NCI-H446 (cell line): ENCODE measurements around the gene TTC39A.

Source experiments
- DNase-seq, 2 experiments: peaks; one replicate each; lab custom pipeline; 2025; lab: John Stamatoyannopoulos, UW

Gene TTC39A

DNA sequence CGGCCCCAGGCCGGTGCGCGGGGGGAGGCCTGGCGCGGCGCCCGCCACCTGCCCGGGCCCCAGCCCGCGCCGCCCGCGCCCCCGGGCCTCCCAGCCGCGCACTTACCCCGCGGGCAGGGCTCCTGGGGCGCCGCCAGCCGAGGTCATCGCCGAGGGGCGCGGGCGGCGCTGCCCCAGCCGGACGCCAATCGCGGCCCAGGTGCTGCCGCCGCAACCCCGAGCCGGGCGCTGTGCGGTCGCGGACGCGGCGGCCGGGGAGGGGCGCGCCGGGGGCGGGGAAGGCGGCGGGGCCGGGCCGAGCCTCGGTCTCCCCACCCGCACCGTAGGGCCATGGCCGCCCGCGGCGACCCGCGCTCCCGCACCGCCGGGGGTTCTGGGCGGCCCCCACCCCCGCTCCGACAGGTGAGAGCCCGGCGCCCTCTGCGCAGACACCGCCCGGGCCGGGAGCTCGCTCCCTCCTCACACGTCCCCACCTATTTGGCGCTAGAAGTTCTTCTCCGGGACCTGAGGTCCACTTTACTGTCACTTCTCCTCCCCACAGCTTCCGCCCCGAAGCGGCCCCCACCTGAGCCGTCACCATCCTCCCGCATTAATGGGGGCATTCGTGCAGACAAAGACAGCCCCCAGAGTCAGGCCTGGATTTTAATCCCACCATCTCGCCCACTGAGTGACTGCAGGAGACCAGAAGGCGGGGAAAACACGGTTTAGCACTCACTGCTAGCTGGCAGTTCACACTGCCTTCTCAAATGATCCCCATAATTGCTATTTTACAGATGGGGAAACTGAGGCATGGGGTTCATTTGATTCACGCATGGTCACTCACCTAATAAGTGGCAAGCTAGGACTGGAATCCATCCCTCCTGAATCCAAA lies at the start of gene TTC39A:
TTC39A (minus strand) TSS at position 232 of the 871 bp plus-strand sequence; CDS start at position 147, 85 bp downstream.
- DNase-seq, result no peak

DNA sequence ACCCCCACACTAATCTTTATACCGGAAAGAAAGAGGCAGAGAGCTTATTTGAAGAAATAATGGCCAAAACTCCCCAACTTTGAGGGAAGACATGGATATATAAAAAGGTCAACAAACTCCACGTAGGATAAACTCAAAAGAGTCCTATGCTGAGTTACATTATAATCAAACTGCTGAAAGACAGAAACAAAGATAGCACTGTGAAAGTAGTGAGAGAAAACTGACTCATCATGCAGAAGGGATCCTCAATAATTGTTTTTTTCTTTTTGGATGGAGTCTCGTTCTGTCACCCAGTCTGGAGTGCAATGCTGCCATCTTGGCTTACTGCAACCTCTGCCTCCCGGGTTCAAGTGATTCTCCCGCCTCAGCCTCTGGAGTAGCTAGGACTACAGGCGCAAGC lies 48.5 kb upstream of the TTC39A start:
- no peak for DNase-seq

DNA sequence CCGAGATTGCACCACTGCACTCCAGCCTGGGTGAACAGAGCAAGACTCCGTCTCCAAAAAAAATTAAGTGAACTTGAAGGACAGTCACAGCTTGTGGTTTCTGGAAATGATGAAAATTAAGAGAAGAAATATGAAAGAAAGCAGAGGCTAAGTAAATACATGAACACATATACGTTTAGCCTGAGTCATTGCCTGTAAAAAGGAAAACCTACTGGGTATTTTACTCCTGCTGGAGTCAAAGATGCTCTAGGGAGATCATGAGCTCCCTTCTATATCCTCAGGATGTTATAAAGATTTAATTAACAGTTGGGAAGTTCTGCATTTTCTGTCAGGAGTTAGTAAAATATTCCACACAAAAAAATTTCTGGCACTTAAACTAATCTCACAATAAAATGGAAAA lies 43.5 kb upstream of the TTC39A start:
- no peak for DNase-seq

DNA sequence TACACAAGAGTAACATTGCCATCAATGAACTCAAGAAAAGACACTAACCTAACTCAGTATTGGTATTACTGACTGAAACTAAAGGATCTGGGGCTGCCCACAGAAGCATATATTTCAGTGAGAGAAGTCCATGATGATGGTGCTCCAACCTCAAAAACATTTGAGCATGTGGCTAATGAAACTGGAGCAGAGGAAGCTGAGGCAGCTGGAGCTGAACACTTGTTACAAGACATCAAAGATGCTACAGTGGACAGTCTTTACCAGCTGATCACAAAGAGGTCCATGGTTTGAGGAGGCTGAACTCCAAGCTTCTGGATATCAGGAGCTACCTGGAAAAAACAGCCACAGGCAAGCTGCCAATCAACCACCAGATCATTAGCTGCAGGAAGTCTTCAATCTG lies 42.2 kb upstream of the TTC39A start:
- no peak for DNase-seq

DNA sequence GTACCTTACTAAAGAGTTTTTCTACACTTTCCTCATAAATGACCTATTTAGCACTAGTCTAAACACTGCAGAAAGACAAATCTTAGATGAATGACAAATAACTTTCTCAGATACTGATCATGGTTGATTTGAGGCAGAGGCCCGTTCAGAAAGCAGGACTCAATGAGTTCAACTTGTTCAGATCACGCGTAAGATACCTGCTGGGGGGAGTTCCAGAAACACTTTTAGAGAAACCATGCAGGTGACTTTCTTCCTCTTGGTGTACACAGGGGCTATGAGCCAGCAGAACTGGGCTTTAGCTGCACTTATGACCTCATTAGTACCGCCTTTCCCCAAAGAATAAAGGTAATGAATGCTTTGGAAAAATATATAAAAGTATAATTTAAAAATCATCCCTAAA lies 38.8 kb upstream of the TTC39A start:
- DNase-seq, result no peak

DNA sequence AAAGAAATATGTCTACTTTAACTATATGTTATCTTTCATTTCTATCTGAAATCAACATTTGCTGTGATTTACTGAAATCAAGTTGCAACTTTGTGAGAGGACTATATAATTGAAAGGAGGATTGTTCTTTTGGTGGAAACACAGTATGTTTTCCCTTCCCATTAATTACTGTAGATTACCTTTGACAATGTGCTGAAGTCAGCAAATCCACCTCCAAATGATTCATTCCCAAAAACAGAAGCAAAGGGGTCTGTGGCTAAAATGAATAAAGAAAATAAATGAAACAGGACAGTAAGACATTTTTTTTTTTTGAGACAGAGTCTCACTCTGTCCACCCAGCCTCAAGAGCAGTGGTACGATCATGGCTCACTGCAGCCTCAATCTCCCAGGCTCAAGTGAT lies 35.4 kb upstream of the TTC39A start:
- DNase-seq, result no peak

DNA sequence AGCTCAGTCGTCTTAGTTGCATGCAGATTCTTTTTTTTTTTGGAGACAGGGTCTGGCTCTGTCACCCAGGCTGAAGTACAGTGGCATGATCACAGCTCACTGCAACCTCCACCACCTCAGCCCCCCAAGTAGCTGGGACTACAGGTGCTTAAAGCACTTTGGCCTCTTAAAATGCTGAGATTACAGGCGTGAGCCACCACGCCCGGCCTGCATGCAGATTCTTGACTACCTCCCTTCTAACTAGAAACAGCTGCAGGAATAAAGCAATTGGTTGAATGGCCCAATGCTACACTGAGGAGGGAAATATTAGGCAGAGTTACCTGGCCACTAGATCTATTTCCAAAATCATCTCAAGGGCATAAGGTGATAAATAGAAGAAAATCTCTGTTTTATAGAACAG lies 29.5 kb upstream of the TTC39A start:
- DNase-seq, result no peak

DNA sequence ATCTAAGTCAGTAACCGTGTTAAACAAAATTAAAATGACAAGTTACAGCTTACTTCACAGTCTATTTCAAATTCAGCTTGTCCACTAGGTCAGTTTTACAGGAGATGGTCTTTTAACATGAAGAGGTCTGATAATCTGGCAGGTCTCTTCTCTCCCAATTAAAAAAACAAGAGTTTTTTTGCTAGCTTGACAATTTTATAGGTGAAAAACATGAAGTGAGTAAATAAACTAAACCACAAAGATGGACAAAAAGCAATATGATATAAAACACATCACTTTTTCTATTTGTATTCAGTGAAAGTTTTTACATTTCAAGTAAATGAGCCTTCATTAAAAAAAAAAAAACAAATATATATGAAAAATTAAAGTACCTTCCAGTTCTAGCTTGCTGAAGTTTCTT lies 25.0 kb upstream of the TTC39A start:
- DNase-seq, result no peak

DNA sequence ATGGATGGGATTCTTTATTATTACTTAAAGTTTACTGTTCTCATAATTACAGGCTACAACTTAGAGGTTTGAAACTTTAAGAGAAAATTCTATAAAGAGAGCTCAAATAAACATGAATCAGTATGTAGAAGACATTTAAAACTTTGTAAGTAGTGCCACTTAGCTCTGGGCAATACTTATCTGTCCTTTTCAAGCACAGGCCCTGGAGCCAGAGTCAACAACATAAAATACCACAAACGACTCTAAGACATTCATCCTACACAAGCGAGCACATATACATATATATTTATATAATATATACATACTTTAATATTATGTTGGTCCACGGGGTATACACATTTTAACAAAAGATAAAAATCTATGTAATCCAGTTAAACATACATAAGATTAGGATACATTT lies 24.1 kb upstream of the TTC39A start:
- DNase-seq, result no peak

DNA sequence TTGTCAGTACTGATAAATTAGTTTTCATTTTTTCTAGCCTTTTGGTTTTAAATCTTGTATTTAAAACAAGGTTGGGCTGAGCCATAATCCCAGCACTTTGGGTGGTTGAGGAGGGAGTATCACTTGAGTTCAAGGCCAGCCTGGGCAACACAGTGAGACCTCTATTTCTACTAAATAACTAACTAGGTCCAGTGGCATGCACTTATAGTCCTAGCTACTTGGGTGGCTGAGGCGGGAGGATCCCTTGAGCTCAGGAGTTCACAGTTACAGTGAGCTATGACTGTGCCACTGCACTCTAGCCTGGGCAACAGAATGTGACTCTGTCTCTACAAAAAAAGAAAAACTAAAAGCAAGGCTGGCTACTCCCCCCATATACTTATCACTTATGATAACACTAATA lies 21.5 kb upstream of the TTC39A start:
- DNase-seq, result no peak

DNA sequence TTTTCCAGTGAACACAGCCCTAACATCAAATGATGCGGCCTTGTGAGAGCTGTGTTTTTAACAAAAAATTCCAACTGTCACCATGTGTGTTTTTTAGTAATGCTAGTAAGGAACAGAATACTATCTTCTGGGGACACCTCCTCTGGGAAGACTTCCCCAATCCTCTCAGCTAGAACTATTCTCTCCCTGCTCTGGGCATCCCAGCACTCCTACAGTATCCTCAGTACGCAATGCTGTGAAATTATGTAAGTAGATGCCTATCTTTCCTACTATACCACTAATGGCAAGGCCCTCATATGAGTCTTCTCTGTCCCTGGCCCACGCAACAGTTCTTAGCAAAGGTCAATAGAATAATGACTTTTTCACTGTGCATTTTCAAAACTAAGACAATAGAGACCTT lies 19.5 kb upstream of the TTC39A start:
- DNase-seq, result no peak

DNA sequence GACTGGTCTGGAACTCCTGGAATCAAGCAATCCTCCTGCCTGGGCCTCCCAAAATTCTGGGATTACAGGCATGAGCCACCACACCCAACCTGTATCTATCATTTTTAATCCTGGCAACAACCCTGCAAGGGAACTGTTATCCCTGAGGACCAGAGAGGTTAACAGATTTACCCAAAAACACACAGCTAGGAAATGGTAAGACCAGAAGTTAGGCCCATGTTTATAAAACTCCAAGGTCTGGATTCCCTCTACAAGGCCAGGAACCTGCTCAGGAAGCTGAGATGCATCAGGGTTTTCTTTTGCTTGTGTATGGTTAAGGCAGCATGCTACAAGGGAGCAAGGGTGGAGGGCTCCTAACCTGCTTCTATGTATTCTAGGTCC lies 17.8 kb upstream of the TTC39A start:
- DNase-seq, result no peak

DNA sequence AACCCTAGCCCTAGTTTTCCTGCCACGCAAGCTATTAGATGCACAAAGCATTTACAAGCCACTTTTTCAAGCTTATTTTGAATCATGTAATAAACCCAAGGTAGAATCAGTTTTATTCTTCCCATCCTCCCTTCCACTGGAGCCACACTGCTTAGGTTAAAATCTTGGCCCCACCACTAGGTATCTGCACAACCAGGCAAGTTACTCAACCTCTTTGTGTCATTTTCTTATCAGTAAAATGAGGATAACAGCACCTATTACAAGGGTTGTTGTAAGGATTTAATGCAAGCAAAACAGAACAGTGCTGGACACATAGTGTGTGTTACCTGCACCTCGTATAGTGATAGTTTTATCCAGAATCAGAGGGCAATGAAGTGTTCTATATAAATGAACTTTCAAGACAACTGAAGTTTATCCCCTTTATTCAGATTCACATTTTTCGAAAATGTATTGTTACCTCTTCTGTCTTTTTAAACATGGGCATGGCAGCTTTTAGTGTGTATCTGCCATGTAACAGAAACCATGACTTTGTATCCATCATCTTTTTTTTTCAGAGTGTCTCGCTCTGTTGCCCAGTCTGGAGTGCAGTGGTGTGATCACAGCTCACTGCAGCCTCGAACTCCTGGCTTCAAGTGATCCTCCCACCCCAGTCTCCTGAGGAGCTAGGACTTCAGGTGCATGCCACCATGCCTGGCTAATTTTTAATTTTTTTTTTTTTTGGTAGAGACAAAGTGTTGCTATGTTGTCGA lies 17.2 kb upstream of the TTC39A start:
- no peak for DNase-seq

DNA sequence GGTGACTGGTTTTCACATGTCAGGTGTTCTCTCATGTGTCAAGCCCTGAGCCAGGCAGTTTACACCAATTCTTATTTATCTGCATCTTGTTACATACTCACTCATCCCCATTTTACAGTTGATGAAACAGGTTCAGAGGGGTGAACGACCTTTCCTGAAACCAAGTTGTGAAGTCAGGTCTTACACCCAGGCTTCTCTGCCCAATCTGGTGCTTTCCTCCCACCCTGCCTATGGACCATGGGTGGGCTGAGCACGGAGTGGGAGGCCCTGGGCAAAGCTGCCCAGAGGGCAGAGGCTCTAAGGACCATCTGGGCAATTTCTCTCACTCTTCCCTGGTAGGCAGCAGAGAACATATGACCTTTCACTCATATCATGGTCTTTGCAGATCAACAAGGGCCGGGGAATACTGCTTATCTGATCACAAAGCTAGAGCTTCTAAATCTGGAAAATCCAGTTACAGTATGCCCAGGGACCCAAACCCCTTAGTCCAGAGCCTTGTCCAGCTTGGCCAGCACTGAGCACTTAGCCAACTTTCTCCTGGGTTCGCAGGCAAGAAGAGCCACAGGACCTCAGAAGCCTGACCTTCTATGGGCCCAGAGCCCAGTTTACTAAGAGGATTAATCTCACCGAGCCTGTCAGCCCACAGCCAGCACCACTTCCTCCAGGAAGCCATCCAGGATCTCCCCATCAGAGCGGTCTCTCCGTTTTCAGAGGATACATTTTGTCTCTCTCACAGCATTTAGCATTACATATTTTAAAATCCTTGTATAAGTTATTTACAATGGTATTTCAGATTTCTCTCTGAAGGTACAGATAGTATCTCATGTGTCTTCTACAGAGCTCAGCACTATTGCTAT lies 16.0 kb upstream of the TTC39A start:
- DNase-seq, result no peak

DNA sequence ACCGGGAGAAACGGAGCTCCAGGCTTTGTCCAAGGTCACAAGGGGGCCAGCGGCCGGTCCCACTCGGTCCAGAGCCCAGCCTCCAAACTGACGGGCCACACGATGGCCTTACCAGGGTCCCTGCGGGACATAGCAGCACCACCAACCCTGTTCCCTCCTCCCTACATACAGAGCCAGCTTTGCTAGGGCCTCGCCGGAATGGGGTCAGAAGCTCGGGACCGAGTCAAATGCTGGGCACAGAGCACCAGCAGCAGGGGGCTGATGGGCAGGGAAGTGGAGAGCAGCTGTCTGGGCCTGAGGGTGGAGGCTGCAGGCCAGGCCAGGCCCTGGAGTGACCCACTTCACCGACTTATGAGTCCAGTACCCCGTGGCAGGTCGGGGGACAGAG lies 14.9 kb upstream of the TTC39A start:
- DNase-seq, result no peak

DNA sequence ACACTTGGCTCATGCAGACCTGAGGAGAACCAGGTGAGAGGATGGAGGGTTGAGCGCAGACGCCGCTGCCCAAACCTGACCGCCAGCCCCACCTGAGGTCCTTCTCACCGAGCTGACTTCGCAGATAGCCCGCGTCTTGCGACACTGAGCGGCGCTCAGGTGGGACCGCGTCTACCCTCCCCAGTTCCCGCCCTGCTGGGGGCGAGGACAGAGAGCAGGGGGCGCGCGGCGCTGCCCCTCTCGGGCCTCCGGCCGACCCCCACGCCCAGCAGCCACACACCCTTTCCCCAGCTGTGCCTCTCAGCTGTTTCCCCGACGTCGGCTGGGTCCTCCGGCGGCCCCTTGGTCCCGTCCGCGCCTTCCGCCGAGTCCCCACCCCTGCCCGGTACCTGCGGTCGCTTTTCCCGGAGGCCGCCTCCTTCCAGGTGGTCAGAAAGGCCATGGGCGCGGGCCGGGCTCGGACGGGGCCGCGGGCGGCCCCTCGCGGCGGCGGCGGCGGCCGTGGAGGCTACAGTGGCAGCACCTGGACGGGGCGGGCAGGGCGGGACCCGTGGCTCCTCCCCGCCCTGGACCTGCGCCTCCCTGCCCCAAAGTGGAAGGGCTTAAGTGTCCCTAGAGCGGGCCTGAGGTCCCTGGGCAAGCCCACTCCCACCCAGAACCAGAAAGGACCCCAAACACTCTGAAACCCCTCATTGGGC lies 14.4 kb upstream of the TTC39A start:
- no peak for DNase-seq

DNA sequence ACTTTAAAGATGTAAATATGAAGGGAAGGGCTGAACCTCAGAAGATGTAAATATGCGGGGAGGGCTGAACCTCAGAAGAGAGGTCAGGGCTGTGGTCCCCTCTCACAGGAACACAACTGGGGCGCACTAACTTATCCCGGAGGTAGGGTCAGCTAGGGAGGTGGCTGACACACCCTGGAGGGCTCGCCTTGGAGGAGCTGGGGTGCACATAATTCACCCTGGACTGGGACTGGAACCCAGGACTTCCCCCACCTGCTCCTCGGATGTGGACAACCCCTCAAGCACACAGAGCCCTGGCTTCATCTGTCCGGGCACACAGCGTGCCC lies 13.9 kb upstream of the TTC39A start:
- no peak for DNase-seq

DNA sequence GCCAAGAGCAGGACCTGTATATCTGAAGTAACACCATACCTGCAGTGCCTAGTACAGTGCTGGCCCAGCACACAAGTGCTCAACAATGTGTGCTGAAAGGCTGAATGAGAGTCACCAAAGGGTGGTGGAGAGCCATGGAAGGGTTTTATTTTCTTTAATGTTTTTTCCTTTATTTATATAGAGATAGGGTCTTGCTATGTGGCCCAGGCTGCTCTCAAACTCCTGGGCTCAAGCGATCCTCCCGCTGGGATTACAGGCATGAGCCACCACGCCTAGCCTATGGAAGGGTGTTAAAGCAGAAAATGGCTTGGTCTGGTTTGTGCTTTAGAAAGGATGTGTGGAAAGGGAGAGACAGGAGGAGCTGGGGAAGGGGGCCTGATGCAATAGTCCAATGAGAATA lies 13.3 kb upstream of the TTC39A start:
- no peak for DNase-seq

DNA sequence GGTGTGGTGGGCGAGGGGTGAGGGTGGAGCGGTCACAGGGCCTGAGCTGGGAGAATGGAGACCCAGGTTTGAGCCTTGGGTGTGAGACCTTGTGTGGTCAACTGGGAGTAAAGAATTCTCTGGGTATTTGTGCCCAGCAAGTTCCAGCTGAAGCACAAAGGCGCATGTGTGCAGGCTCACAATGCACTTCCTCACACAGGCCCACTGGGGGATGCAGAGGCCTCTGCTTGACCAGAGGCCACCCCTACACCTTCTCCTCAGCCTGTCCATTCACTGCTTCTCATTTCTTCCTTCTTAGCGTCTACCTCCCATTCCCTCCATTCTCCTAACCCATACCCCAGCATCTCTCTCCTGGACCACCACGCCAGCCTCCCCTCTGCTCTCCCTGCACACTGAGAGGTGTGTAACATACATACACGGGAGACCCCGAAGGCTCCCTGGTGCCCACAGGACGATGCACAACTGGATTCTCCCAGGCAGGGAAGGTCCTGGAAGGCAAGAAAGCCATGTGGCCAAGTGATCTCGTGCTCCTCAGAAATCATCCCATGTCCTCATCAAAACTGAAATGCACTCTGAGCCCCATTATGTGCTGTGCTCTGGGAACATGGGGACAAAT lies 12.3 kb upstream of the TTC39A start:
- DNase-seq, result no peak

DNA sequence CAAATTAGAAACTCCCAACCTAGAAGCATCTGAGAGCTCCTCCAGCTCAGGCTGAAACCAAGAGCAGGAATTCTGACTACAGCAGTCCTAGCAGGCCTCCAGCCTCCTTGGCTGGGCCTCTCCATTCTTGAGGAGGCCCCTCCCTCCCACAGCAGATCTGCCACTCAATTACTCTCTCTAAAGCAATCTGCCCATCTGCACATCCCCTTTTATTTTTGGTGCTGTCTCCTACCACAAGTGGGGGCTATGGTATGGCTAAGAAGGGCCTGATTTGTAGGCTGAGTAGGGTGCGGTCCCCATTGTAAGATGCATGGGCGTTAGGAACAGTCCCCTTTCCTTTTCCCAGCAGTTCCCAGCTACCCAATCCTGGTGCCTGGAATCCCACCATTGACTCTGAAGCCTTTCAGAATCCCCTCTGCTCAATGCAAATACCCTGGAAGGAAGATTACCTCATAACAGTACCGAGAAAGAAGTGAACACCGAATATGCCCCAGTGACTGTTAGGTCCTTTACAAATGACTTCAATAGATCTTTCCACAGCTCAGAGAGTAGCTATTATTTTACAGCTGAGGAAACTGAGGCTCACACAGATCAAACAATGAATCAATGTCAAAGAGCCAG lies 11.6 kb upstream of the TTC39A start:
- peak in 1 of 2 experiments; percentile 37 for DNase-seq

DNA sequence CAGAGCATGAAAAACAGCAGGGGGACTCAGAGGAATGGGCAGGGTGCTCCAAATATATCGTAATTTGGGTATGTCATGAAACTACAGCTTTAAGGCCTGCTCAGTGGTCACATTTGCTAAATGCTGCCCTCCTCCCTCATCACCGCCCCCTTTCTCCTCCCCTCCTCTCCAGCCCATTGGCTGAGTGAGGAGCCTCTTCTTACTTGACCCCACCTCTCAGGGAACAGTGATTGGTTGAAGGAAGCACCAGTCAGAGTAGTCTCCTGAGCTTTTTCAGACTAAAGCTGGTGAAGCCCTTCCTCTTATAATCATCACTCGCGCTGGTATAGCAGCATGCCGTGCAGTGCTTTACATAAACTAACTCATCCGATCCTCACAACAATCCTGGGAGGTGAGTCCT lies 10.0 kb upstream of the TTC39A start:
- DNase-seq, result no peak
